Cardiac muscle cell (in vitro differentiated cells and primary cell): ENCODE results near the gene CLPSL1. TPM values are rescaled to one million over a fixed set of nuclear protein-coding genes. Genes with fewer than 3 reads are reported as not detected.
"Not testable (repeated sequence)": the region's sequence is repeated elsewhere in the genome, so short reads cannot be mapped to it uniquely, and the experiment has no call there.

Source experiments
- DNase-seq, 2 donors: peaks; one replicate each; pipeline versions ENCODE4 v3.0.0 to v3.0.0-alpha.2; 2010 to 2017; ENCODE audit warnings: low read depth in 1 of 2, low spot score in 1 of 2
- H3K27ac ChIP-seq: fragments of 200-600 bp; sonication (generic); 2 replicates; pipeline ENCODE4 v1.5.1; 2016
- H3K27me3 ChIP-seq: fragments of 200-600 bp; sonication (generic); 2 replicates; pipeline ENCODE4 v1.6.0; 2016; ENCODE audit warnings: control low read depth
- H3K36me3 ChIP-seq: fragments of 200-600 bp; sonication (generic); 2 replicates; pipeline ENCODE4 v1.5.1; 2016; ENCODE audit warnings: control low read depth
- H3K4me1 ChIP-seq: fragments of 200-600 bp; sonication (generic); 2 replicates; pipeline ENCODE4 v1.8.1; 2017; ENCODE audit warnings: low read depth, mild to moderate bottlenecking, mixed run types
- H3K4me3 ChIP-seq: fragments of 200-600 bp; sonication (generic); 2 replicates; pipeline ENCODE4 v1.5.1; 2016; ENCODE audit warnings: mild to moderate bottlenecking
- H3K9me3 ChIP-seq: fragments of 200-600 bp; sonication (generic); 2 replicates; pipeline ENCODE4 v1.5.1; 2017; ENCODE audit warnings: low read depth, mild to moderate bottlenecking, control low read depth
- polyA plus RNA-seq: library from polyadenylated mRNA; unstranded; fragments of >200 nt; fragmentation: Nextera tagmentation; extraction: Ambion mirVana; gene quantifications from 2 replicates; pipeline ENCODE4 v1.2.1, GENCODE V29; 2016
- total RNA-seq: library from RNA; depleted of rRNA; stranded (reverse); fragments of >200 nt; gene quantifications from 2 replicates; pipeline ENCODE4 v1.2.3, GENCODE V29; 2016
- TF ChIP-seq, protein P1 (sequence below): IDR thresholded peaks from 2 replicates; pipeline ENCODE4 v1.5.1; 2012; ENCODE audit warnings: low read depth, mild to moderate bottlenecking, low read length

CLPSL1 gene, protein sequence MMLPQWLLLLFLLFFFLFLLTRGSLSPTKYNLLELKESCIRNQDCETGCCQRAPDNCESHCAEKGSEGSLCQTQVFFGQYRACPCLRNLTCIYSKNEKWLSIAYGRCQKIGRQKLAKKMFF
- not detected in 2 replicates for total RNA-seq
- not detected in 2 replicates for polyA plus RNA-seq

DNA sequence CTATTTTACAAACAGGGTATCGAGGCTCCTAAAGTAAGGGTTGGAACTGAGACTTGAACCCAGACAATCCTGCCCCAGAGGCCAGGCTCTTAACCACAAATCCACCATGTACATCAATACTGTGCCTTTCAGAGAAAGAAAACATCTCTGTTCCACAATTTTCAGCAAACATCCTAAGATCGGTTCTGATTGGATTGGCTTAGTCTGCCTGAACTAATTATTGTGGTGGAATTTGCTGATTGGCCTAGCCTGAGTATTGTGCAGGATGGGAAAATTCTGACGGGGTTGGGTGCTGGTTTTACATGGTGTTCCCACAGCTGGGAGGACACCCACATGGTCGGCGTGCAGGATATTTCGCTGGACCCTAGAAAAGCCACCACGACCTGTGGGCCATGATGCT is at the start of gene CLPSL1:
CLPSL1 (plus strand) TSS at position 301 of the 400 bp plus-strand sequence; CDS start at position 393, 92 bp downstream.
- Histone ChIP-seq H3K27me3 (peaks cover 20% of the 10 kb centered on the region), H3K4me3 (no peak within 1 kb of the TSS), H3K9me3 (no peaks in the 10 kb centered on the region), H3K36me3 (no peaks in the 10 kb centered on the region), H3K27ac (no peak within 1 kb of the TSS), H3K4me1 (no peaks in the 10 kb centered on the region)
- TF ChIP-seq, protein P1, sequence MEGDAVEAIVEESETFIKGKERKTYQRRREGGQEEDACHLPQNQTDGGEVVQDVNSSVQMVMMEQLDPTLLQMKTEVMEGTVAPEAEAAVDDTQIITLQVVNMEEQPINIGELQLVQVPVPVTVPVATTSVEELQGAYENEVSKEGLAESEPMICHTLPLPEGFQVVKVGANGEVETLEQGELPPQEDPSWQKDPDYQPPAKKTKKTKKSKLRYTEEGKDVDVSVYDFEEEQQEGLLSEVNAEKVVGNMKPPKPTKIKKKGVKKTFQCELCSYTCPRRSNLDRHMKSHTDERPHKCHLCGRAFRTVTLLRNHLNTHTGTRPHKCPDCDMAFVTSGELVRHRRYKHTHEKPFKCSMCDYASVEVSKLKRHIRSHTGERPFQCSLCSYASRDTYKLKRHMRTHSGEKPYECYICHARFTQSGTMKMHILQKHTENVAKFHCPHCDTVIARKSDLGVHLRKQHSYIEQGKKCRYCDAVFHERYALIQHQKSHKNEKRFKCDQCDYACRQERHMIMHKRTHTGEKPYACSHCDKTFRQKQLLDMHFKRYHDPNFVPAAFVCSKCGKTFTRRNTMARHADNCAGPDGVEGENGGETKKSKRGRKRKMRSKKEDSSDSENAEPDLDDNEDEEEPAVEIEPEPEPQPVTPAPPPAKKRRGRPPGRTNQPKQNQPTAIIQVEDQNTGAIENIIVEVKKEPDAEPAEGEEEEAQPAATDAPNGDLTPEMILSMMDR = no peak
- DNase-seq = no peak

DNA sequence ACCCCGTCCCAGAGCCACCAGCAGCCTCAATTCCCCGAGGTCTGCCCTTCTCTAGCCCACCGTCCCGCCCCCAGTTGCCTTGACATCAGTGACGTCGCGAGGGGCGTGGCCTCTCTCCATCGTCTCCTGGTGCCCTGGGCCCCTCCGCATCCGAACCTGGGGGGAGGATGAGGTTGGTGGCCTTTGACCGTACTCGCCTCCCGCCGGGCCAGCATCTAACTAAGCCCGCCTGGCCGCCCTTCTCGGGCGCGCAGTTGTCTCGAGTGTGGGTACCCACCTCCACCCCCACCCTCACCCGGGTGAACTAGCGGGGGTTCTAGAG is 49.4 kb upstream of the CLPSL1 start:
- Histone ChIP-seq H3K4me1 (peaks cover 27% of the 10 kb centered on the region), H3K36me3 (no peaks in the 10 kb centered on the region), H3K9me3 (no peaks in the 10 kb centered on the region), H3K4me3 (peak overlapping the region; percentile 40), H3K27me3 (no peaks in the 10 kb centered on the region), H3K27ac (peak overlapping the region; percentile 88)
- peak; percentile 94 to 95 for DNase-seq
- TF ChIP-seq, protein P1 = no peak

DNA sequence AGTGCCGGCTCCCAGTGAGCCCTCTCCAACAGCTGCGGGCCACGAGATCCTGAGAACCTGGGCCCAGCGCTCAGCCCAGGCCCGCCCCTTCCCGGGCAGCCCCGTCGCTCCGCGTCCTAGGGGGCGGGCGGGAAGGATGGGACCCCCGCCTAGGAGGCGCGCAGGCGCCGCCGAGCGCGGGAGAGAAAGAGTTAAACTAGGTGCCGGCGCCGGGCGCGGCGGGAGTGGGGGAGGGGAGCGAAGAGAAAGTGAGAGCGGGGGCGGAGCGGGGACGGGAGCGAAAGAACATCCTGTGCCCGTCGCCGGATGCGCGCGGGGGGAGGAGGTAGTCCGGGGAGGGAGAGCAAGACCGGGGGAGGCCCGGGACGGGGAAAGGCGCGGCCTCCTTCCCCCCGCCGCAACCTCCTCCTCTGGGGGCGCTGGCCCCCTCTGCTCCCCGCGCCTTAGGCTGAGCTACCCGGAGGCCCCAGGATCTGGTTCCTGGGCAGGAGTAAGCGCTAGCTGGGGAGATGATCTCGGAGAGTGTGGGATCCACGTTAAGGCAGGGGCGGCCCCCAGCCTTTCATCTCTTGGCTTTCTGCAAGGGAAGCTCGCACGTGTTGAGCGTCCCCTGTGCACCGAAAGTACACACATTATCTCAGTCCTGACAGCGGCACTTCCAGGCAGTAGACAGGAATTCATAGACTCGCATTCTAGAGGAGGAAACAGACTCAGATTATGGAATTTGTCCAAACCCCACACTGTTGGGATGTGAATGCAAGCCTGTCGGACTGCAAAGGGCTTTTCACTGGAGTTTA is 48.9 kb upstream of the CLPSL1 start:
- no peaks in the 10 kb centered on the region for H3K9me3 ChIP-seq
- peaks cover 22% of the 10 kb centered on the region for H3K4me1 ChIP-seq
- TF ChIP-seq, protein P1 = no peak
- H3K27ac ChIP-seq = peak overlapping the region; percentile 88
- H3K27me3 ChIP-seq = no peaks in the 10 kb centered on the region
- peak overlapping the region; percentile 40 for H3K4me3 ChIP-seq
- peak; percentile 91 to 99 for DNase-seq
- no peaks in the 10 kb centered on the region for H3K36me3 ChIP-seq

DNA sequence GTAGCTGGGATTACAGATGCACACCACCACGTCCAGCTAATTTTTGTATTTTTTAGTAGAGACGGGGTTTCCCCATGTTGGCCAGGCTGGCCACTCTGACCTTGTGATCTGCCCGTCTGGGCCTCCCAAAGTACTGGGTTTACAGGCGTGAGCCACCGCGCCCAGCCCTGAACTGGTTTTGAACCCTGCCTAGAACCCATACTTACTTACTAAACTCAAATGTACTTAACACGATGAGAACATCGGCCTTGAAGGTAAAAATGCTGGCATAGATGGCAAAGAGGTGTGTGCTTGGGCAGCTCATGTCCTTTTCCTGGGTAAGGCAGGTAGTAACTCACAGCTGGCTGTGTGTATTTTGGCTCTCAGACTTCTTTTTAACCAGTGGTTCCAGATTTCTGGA is 47.2 kb upstream of the CLPSL1 start:
- DNase-seq = no peak
- no peak overlapping the region for H3K4me3 ChIP-seq
- no peaks in the 10 kb centered on the region for H3K27me3 ChIP-seq
- no peak overlapping the region for H3K27ac ChIP-seq
- no peaks in the 10 kb centered on the region for H3K9me3 ChIP-seq
- peaks cover 16% of the 10 kb centered on the region for H3K4me1 ChIP-seq
- TF ChIP-seq, protein P1 = no peak
- H3K36me3 ChIP-seq = no peaks in the 10 kb centered on the region

DNA sequence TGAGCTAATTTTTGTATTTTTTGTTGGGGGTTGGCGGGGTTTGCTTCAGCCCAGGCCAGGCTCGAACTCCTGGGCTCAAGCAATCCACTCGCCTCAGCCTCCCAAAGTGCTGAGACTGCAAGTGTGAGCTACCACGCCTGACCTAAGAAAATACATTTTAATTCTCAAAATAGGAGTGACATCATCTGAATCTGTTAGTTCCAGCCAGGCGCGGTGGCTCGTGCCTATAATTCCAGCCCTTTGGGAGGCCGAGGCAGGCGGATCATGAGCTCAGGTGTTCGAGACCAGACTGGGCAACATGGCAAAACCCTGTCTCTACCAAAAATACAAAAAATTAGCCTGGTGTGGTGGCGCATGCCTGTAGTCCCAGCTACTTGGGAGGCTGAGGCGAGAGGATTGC is 46.5 kb upstream of the CLPSL1 start:
- not testable (repeated sequence) for DNase-seq, H3K27me3 ChIP-seq, H3K9me3 ChIP-seq, H3K27ac ChIP-seq, H3K36me3 ChIP-seq, H3K4me3 ChIP-seq
- peaks cover 11% of the 10 kb centered on the region for H3K4me1 ChIP-seq

DNA sequence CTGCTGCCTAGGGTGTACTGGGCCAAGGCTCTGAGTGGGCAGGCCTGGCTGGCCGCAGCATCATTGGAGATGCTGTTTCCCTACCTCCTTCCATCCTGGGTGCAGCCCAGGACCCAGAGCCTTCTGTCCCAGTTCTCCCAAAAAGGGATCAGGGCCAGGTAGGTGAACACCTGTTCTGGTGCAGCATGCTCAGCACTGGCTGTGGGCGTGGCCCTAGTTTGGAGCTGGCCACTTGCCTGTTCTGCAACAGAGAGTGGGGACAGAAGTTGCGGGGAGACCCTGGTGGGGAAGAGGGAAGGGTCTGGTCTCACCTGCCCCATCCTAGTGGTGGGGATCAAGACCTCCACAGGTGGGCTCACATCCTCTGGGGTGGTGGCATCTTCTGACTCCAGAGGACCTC is 45.4 kb upstream of the CLPSL1 start:
- TF ChIP-seq, protein P1 = no peak
- no peak for DNase-seq
- Histone ChIP-seq H3K27ac (no peak overlapping the region), H3K4me3 (no peak overlapping the region), H3K36me3 (no peaks in the 10 kb centered on the region), H3K9me3 (no peaks in the 10 kb centered on the region), H3K4me1 (peaks cover 15% of the 10 kb centered on the region), H3K27me3 (no peaks in the 10 kb centered on the region)
